Measurements from ENCODE around the gene COL6A3.

The COL6A3 gene

GRCh38 chr2:237355701-237356100 lies 58.3 kb downstream of the COL6A3 start:
- TF ChIP-seq MAX (IDR thresholded peaks at IDR 0.05): no peak
- TF ChIP-seq CREB1 (IDR thresholded peaks at IDR 0.05; ENCODE audit: low read depth): no peak
- no peak for TF ChIP-seq TEAD4 (IDR thresholded peaks at IDR 0.05)
- TF ChIP-seq USF1 (IDR thresholded peaks at IDR 0.05): no peak
- no peak for TF ChIP-seq YY1 (IDR thresholded peaks at IDR 0.05; ENCODE audit: low read depth)
- TF ChIP-seq ZBTB7A (IDR thresholded peaks at IDR 0.05; ENCODE audit: low read depth): no peak
- no peak for TF ChIP-seq EGR1 (IDR thresholded peaks at IDR 0.05)
- no peak for TF ChIP-seq CEBPB (IDR thresholded peaks at IDR 0.05)
- TF ChIP-seq, protein P1, sequence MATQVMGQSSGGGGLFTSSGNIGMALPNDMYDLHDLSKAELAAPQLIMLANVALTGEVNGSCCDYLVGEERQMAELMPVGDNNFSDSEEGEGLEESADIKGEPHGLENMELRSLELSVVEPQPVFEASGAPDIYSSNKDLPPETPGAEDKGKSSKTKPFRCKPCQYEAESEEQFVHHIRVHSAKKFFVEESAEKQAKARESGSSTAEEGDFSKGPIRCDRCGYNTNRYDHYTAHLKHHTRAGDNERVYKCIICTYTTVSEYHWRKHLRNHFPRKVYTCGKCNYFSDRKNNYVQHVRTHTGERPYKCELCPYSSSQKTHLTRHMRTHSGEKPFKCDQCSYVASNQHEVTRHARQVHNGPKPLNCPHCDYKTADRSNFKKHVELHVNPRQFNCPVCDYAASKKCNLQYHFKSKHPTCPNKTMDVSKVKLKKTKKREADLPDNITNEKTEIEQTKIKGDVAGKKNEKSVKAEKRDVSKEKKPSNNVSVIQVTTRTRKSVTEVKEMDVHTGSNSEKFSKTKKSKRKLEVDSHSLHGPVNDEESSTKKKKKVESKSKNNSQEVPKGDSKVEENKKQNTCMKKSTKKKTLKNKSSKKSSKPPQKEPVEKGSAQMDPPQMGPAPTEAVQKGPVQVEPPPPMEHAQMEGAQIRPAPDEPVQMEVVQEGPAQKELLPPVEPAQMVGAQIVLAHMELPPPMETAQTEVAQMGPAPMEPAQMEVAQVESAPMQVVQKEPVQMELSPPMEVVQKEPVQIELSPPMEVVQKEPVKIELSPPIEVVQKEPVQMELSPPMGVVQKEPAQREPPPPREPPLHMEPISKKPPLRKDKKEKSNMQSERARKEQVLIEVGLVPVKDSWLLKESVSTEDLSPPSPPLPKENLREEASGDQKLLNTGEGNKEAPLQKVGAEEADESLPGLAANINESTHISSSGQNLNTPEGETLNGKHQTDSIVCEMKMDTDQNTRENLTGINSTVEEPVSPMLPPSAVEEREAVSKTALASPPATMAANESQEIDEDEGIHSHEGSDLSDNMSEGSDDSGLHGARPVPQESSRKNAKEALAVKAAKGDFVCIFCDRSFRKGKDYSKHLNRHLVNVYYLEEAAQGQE (IDR thresholded peaks at IDR 0.05; ENCODE audit: low read depth): no peak
- TF ChIP-seq EP300 (IDR thresholded peaks at IDR 0.05; ENCODE audit: borderline replicate concordance): no peak
- TF ChIP-seq RAD21 (IDR thresholded peaks at IDR 0.05; ENCODE audit: low read depth): no peak
- no peak for TF ChIP-seq FOXM1 (IDR thresholded peaks at IDR 0.05; ENCODE audit: borderline replicate concordance, low read depth)
- TF ChIP-seq TCF12 (IDR thresholded peaks at IDR 0.05; ENCODE audit: low read depth): no peak

DNA sequence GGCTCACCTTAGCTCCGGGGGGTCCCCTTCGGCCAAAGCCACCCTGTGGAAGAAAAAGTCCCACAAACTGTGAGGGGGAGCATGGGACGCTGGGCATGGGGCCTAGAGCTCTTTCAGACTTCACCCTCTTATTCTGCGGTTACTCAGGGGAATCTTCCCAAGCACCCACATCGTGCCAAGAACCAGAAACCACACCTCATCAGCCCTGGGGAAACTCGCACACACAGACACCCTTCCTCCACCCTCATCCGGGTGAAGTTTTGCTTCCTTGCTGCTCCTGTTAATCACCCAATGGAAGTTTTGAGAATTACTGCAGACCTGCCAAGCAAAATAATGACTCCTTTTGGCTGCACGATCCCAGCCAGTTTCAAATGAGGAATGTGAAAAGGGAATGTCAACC lies 59.1 kb downstream of the COL6A3 start:
- no peak for TF ChIP-seq NFIC (IDR thresholded peaks at IDR 0.05)
- TF ChIP-seq FOXM1 (IDR thresholded peaks at IDR 0.05; ENCODE audit: borderline replicate concordance, low read depth): no peak
- TF ChIP-seq MAX (IDR thresholded peaks at IDR 0.05): no peak
- no peak for TF ChIP-seq ZBTB7A (IDR thresholded peaks at IDR 0.05; ENCODE audit: low read depth)
- TF ChIP-seq EGR1 (IDR thresholded peaks at IDR 0.05): no peak
- TF ChIP-seq CEBPB (IDR thresholded peaks at IDR 0.05): no peak
- TF ChIP-seq, protein P1 (IDR thresholded peaks at IDR 0.05; ENCODE audit: low read depth): no peak
- no peak for TF ChIP-seq YY1 (IDR thresholded peaks at IDR 0.05; ENCODE audit: low read depth)
- no peak for TF ChIP-seq RAD21 (IDR thresholded peaks at IDR 0.05; ENCODE audit: low read depth)

DNA sequence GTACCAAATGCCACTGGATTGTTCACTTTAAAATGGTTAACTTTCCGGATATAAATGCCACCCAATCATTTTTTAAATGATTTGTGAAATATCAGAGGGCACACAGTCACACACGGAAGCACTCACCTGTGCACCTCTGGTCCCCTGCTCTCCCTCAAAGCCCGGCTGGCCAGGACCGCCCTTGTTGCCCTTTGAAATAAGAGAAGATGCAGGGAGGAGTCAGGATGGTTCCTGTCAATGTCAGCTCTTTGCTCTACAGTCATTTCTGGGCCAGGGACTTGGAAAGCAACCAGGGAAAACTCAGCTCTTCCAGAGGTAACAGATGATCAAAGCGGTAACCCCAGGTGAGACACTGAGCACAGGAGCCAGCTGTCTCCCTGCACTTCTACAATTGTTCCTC lies 60.7 kb downstream of the COL6A3 start:
- no peak for TF ChIP-seq CREB1 (IDR thresholded peaks at IDR 0.05; ENCODE audit: low read depth)
- no peak for TF ChIP-seq CEBPB (IDR thresholded peaks at IDR 0.05)
- TF ChIP-seq, protein P1 (IDR thresholded peaks at IDR 0.05; ENCODE audit: low read depth): no peak

GRCh38 chr2:237352279-237352845 lies 61.6 kb downstream of the COL6A3 start:
- TF ChIP-seq, protein P1 (IDR thresholded peaks at IDR 0.05; ENCODE audit: low read depth): no peak
- TF ChIP-seq TCF12 (IDR thresholded peaks at IDR 0.05; ENCODE audit: low read depth): no peak
- no peak for TF ChIP-seq EP300 (IDR thresholded peaks at IDR 0.05; ENCODE audit: borderline replicate concordance)
- no peak for TF ChIP-seq YY1 (IDR thresholded peaks at IDR 0.05; ENCODE audit: low read depth)
- TF ChIP-seq CREB1 (IDR thresholded peaks at IDR 0.05; ENCODE audit: low read depth): no peak
- no peak for TF ChIP-seq FOXM1 (IDR thresholded peaks at IDR 0.05; ENCODE audit: borderline replicate concordance, low read depth)
- TF ChIP-seq MAX (IDR thresholded peaks at IDR 0.05): no peak
- no peak for TF ChIP-seq TEAD4 (IDR thresholded peaks at IDR 0.05)
- TF ChIP-seq EGR1 (IDR thresholded peaks at IDR 0.05): no peak
- no peak for TF ChIP-seq USF1 (IDR thresholded peaks at IDR 0.05)
- no peak for TF ChIP-seq TAF1 (IDR thresholded peaks at IDR 0.05; ENCODE audit: low read depth)

Data from Ishikawa (cell line).